Pancreas (tissue), 10 donors: Measurements from ENCODE around the gene ANAPC5. TPM values are rescaled to one million over a fixed set of nuclear protein-coding genes. Genes with fewer than 3 reads are reported as not detected.

ENCODE experiments used
- ATAC-seq, 4 donors: fragments of 200-7000 bp; cut with Tn5 transposase; one replicate each; pipeline versions ENCODE4 v1.8.0 to v1.9.1; 2020; ENCODE audit warnings: mild to moderate bottlenecking in 4 of 4, moderate library complexity in 4 of 4
- DNase-seq, 6 donors: peaks; one replicate each; pipeline ENCODE4 v3.0.0-alpha.2; 2020
- FAIRE-seq: peaks from 2 replicates; lab custom pipeline; 2012; peaks lifted over from hg19 to GRCh38; lab: Jason Lieb, UNC
- H3K27ac ChIP-seq, 4 donors: fragments of 200-600 bp; sonication (generic); 1 replicate in 3 of 4; 2 replicates in 1 of 4; pipeline versions ENCODE4 v1.5.0 to v1.8.0; 2020
- H3K27me3 ChIP-seq, 4 donors: fragments of 200-600 bp; one replicate each; pipeline ENCODE4 v1.8.0; 2021
- H3K36me3 ChIP-seq, 3 donors: fragments of 200-600 bp; sonication (generic) in 1 of 3; one replicate each; pipeline versions ENCODE4 v1.5.0 to v1.8.0; 2020 to 2021
- H3K4me1 ChIP-seq, 3 donors: fragments of 200-600 bp; one replicate each; pipeline ENCODE4 v1.8.0; 2021
- H3K4me3 ChIP-seq, 4 donors: fragments of 200-600 bp; sonication (generic) in 2 of 4; one replicate each; pipeline versions ENCODE4 v1.5.0 to v1.8.0; 2020 to 2021
- H3K9me3 ChIP-seq, 4 donors: fragments of 200-600 bp; one replicate each; pipeline ENCODE4 v1.8.0; 2021
- WGBS, 2 donors: extraction: QIAGEN DNeasy Blood & Tissue Kit; methylation state at CpG; one replicate each; pipeline ENCODE4 v1.1.7; 2013; 5-methylcytosine and 5-hydroxymethylcytosine counted together
- intact Hi-C, 3 donors: fragments of 100-400 bp; cut with DNase I; formaldehyde crosslinking; loops; one replicate each; pipeline versions ENCODE4 v1.11.1 to v1.14.2; 2022
- polyA plus RNA-seq, 2 donors: library from polyadenylated mRNA; stranded (reverse); fragments of 200-250 nt; gene quantifications; one replicate each; pipeline ENCODE4 v1.2.3, GENCODE V29; 2013
- total RNA-seq, 6 donors: library from RNA; stranded (reverse); fragmentation: NEBNext Ultra II Directional in 4 of 6; extraction: Animal tissue kit (Norgen Biotek cat#: 25700) in 4 of 6; gene quantifications; one replicate each; pipeline versions ENCODE4 v1.2.1 to v1.2.4, GENCODE V29; 2021 to 2023
- TF ChIP-seq, protein P1 (sequence below), 4 donors: fragments of 200-600 bp; sonication (generic) in 3 of 4; IDR thresholded peaks; one replicate each; pipeline versions ENCODE4 v1.5.0 to v1.8.0; 2021; ENCODE audit warnings: antibody characterized with exemption in 4 of 4
- donor health status: healthy with polysubstance abuse.
- donor health status: DM: no; HTN: no; CAD: no; lungs with moderate emphysema.
- donor health status: DM: no; HTN: no; CAD: no.
- donor health status: control.
- donor health status: control.
- donor health status: Bipolar disorder and iron deficiency.
- donor health status: DM: yes; HTN: yes; CAD: no.
- donor health status: DM: no; HTN: no; CAD: no.
- donor health status: DM: no; HTN: no; CAD: no.
- donor health status: DM: yes; HTN: yes; CAD: no.

Gene ANAPC5
- total and polyA plus RNA-seq, 8 donors = 58.0 to 183 (median 75.4) TPM

DNA sequence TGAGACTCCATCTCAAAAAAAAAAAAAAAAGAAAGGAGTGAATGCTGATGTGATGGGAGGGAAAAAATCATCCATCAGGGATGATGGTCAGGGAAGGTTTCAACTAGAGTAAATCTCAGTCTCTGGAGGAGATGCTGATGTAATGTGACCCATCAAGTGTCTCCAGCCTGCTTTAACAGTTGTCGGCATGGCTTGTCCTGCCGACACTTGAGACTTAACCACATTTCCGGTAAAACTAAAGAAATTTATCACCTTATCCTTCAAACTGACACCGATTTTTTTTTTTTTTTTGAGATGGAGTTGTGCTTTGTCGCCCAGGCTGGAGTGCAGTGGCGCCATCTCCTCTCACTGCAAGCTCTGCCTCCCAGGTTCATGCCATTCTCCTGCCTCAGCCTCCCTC, 21.5 kb upstream of the ANAPC5 start:
- 87 to 89% methylated on average over 6 of the region's 6 CpGs for WGBS, 2 donors
- Histone ChIP-seq H3K9me3 (no peaks in the 10 kb centered on the region), H3K4me3 (no peak overlapping the region), H3K27me3 (no peaks in the 10 kb centered on the region), H3K27ac (no peak overlapping the region), H3K36me3 (no peaks in the 10 kb centered on the region), H3K4me1 (peaks cover 0 to 14% (median 9%) of the 10 kb centered on the region in 3 donors)
- FAIRE-seq = no peak
- TF ChIP-seq, protein P1, sequence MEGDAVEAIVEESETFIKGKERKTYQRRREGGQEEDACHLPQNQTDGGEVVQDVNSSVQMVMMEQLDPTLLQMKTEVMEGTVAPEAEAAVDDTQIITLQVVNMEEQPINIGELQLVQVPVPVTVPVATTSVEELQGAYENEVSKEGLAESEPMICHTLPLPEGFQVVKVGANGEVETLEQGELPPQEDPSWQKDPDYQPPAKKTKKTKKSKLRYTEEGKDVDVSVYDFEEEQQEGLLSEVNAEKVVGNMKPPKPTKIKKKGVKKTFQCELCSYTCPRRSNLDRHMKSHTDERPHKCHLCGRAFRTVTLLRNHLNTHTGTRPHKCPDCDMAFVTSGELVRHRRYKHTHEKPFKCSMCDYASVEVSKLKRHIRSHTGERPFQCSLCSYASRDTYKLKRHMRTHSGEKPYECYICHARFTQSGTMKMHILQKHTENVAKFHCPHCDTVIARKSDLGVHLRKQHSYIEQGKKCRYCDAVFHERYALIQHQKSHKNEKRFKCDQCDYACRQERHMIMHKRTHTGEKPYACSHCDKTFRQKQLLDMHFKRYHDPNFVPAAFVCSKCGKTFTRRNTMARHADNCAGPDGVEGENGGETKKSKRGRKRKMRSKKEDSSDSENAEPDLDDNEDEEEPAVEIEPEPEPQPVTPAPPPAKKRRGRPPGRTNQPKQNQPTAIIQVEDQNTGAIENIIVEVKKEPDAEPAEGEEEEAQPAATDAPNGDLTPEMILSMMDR (IDR thresholded peaks at IDR 0.05) = no peak
- intact Hi-C loops = no loop called here
- no peak for DNase-seq
- no peak for ATAC-seq

DNA sequence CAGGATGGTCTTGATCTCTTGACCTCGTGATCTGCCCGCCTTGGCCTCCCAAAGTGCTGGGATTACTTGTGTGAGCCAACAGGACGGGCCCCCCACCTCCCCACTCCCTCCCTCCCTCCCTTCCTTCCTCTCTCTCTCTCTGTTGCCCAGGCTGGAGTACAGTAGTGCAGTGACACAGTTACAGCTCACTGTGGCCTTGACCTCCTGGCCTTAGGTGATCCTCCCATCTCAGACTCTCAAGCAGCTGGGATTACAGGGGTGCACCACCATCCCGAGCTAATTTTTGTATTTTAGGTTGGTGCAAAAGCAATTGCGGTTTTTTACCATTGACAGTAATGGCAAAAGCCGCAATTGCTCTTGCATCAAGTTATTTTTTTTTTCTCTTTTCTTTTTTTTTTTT, 19.2 kb upstream of the ANAPC5 start:
- intact Hi-C loops = no loop called here
- DNase-seq (no peak), FAIRE-seq (no peak), ATAC-seq (no peak)
- 75 to 79% methylated on average over 6 of the region's 6 CpGs for WGBS, 2 donors
- Histone ChIP-seq H3K36me3 (no peaks in the 10 kb centered on the region), H3K27me3 (no peaks in the 10 kb centered on the region), H3K4me3 (no peak overlapping the region), H3K9me3 (no peaks in the 10 kb centered on the region), H3K4me1 (peaks cover 0 to under 1% (median 0%) of the 10 kb centered on the region in 3 donors), H3K27ac (no peak overlapping the region)
- TF ChIP-seq, protein P1 (IDR thresholded peaks at IDR 0.05) = no peak

DNA sequence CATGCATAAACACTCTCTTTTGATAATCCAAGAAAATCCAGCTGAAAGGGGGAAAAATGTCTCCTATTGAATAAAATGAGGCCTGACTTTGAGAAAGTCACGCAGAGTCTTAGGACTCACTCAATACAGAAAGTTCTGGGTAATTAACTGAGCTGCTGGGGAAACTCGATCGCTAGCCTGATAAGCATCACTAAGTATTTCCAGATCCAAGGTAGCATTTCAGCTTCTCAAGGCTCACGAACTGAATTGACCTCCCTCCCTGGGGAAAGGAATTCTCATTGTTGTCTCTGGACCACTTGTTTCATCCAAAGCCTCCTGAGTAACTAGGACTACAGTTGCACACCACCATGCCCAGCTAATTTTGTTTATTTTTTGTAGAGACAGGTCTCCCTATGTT, 13.8 kb upstream of the ANAPC5 start:
- no peak for FAIRE-seq
- TF ChIP-seq, protein P1 (IDR thresholded peaks at IDR 0.05) = no peak
- Histone ChIP-seq H3K9me3 (no peaks in the 10 kb centered on the region), H3K36me3 (no peaks in the 10 kb centered on the region), H3K4me3 (no peak overlapping the region), H3K27me3 (no peaks in the 10 kb centered on the region), H3K27ac (no peak overlapping the region), H3K4me1 (no peaks in the 10 kb centered on the region)
- ATAC-seq = no peak
- intact Hi-C loops = no loop called here
- no peak for DNase-seq
- WGBS, 2 donors = 50 to 54% methylated on average over 4 of the region's 4 CpGs

DNA sequence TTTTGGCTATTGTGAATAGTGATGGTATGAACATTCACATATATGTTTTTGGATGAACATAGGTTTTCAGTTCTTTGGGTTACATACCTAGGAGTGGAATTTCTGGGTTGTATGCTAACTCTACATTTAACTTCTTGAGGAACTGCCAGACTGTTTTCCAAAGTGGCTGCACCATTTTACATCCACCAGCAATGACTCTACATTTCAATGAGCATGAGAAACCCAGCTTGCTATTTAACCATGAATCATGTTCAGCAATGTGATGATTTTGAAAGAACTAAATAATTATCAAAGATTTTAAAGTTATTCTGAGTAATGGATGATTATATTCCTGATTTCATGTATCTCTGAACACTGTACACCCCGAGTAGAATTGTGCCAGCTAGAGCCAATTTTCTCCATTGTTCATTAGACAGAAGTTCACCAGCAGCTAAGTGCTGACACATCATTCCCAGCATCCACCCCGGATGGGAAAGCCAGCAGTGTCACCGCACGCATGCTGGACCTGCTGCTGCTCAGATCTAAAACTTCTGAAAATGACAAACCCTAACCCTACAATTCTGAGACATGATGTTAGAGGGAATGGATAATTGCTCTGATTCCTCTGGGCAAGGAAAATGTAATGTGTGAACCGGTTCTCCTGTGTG, 13.3 kb upstream of the ANAPC5 start:
- WGBS, 2 donors = 57 to 69% methylated on average over 5 of the region's 5 CpGs
- H3K4me3 ChIP-seq = no peak overlapping the region
- TF ChIP-seq, protein P1 (IDR thresholded peaks at IDR 0.05) = no peak
- ATAC-seq (no peak), DNase-seq (no peak), FAIRE-seq (no peak)
- H3K9me3 ChIP-seq = no peaks in the 10 kb centered on the region
- H3K27ac ChIP-seq = no peak overlapping the region
- intact Hi-C loops = no loop called here
- no peaks in the 10 kb centered on the region for H3K36me3 ChIP-seq
- H3K27me3 ChIP-seq = no peaks in the 10 kb centered on the region
- no peaks in the 10 kb centered on the region for H3K4me1 ChIP-seq

DNA sequence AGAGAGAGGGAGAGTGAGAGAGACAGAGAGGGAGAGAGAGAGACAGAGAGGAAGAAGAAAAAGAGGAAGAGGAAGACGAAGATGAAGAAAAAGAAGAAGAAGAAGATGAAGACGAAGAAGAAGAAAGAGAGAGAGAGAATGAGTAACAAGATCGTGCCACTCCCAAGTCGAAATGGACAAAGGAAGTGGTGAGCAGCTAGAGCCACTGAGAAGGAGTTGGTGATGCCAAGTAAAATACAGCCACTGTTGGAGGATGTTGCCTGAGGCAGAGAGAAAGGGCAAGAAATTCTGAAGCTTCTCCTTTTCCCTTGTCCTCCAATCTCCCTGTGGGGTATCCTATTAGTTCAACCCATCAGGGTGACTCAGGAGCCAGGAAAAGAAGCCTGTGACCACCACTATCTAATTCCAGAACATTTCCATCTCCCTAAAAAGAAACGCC, 12.5 kb upstream of the ANAPC5 start:
- H3K36me3 ChIP-seq = no peaks in the 10 kb centered on the region
- no peak for FAIRE-seq
- TF ChIP-seq, protein P1 (IDR thresholded peaks at IDR 0.05) = no peak
- ATAC-seq = no peak
- WGBS, 2 donors = 51 to 74% methylated on average over 5 of the region's 5 CpGs
- no peaks in the 10 kb centered on the region for H3K9me3 ChIP-seq
- DNase-seq = no peak
- no peak overlapping the region for H3K27ac ChIP-seq
- no peaks in the 10 kb centered on the region for H3K4me1 ChIP-seq
- H3K27me3 ChIP-seq = no peaks in the 10 kb centered on the region
- intact Hi-C loops = no loop called here
- no peak overlapping the region for H3K4me3 ChIP-seq
